ENCODE measurements around the gene COL5A2. TPM values are rescaled to one million over a fixed set of nuclear protein-coding genes. Genes with fewer than 3 reads are reported as not detected.

The COL5A2 gene
- total and polyA plus RNA-seq, 9 of the 15 experiments (the other 6 are each of a cell fraction or from before 2014, with no cell fraction given): 0.01 to 0.54 (median 0.19) TPM

DNA sequence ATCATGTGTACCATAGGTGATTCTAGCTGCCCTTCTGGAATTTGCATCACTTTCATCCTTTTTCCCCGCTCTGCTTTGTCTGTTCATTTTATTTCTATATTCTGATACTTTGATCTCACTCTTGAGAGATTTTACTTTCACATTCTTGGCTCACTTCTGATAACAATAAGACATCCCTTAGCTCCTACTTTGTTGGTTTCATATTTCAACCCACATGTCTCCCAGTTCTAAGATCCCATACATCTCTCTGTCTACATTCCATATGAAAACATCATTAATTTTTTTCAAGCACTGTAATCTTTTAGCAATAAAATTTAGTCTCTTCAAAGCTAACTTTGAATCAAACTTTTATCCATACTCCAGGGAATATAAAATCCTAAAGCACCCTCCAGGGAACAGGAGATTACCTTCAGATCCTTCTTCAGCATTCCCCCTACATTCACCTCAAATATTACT lies 129.8 kb downstream of the COL5A2 start (continued):
- TF ChIP-seq SMC3 (conservative IDR thresholded peaks at IDR 0.05; ENCODE audit: insufficient read depth, low read depth, low read length) (no peak), SP1 (CRISPR knock-in tag; IDR thresholded peaks at IDR 0.05) (no peak), CBFB (CRISPR knock-in tag; IDR thresholded peaks at IDR 0.05) (no peak), ZNF551 (CRISPR knock-in tag; IDR thresholded peaks at IDR 0.05) (no peak), ZNF197 (CRISPR knock-in tag; IDR thresholded peaks at IDR 0.05; ENCODE audit: low read depth) (no peak)
- TF ChIP-seq, protein P1, sequence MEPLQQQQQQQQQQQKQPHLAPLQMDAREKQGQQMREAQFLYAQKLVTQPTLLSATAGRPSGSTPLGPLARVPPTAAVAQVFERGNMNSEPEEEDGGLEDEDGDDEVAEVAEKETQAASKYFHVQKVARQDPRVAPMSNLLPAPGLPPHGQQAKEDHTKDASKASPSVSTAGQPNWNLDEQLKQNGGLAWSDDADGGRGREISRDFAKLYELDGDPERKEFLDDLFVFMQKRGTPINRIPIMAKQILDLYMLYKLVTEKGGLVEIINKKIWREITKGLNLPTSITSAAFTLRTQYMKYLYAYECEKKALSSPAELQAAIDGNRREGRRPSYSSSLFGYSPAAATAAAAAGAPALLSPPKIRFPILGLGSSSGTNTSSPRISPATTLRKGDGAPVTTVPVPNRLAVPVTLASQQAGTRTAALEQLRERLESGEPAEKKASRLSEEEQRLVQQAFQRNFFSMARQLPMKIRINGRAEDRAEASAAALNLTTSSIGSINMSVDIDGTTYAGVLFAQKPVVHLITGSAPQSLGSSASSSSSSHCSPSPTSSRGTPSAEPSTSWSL (CRISPR knock-in tag; IDR thresholded peaks at IDR 0.05; ENCODE audit: borderline replicate concordance): no peak

DNA sequence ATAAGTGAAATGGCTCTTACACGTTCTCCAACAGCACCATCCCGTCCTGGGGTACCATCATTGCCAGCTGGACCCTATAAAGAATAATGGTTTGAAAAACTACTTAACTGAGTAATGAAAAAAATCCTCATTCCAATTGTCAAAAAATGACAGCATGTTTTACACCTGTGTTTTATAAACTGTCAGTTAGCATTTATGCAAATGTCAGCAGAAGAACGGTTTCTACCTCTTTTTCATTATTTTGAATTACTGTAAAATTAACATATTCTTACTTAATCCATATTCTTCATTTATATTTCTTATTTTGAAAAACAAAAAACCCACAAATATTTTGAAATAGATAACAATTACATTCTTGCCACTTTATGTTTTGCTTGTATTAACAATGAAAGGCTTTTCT lies 131.4 kb downstream of the COL5A2 start:
- Histone ChIP-seq H4K20me1 (replicated peaks; ENCODE audit: control insufficient read depth, insufficient read depth, low read length) (no peaks in the 10 kb centered on the region), H3K79me2 (ENCODE audit: control insufficient read depth, insufficient read depth, low read length) (no peaks in the 10 kb centered on the region), H2AFZ (ENCODE audit: low read depth, low read length) (no peak overlapping the region), H3K9me3 (replicated peaks; ENCODE audit: control insufficient read depth, insufficient read depth, low read depth, low read length) (no peaks in the 10 kb centered on the region), H3K4me2 (ENCODE audit: insufficient read depth, low read length) (no peak overlapping the region), H3K27ac (ENCODE audit: extremely low read depth, low read depth, low read length) (no peak overlapping the region), H3K36me3 (ENCODE audit: control insufficient read depth, insufficient read depth, low read length) (no peaks in the 10 kb centered on the region), H3K4me1 (replicated peaks in 1 of 2; ENCODE audit: control insufficient read depth in 2 of 2, insufficient read depth in 2 of 2, low read length in 2 of 2) (no peaks in the 10 kb centered on the region), H3K4me3 (no peak overlapping the region), H3K9ac (ENCODE audit: insufficient read depth in 1 of 2, low read depth in 2 of 2, low read length in 2 of 2) (no peak overlapping the region), H3K27me3 (ENCODE audit: control insufficient read depth in 2 of 2, insufficient read depth in 2 of 2, low read length in 2 of 2) (no peaks in the 10 kb centered on the region), H3K9me1 (ENCODE audit: control insufficient read depth, insufficient read depth, low read length) (no peaks in the 10 kb centered on the region)
- ATAC-seq: no peak
- no TSS peak for BruUV-seq (replicated peaks)
- no peak for DNase-seq (ENCODE audit: extremely low read depth in 1 of 4, low spot score in 3 of 4)
- POLR2A ChIA-PET: no interaction called here
- FAIRE-seq: no peak
- WGBS (ENCODE audit: insufficient coverage, low coverage, missing lambda C conversion rate): 0% methylated on average over 3 of the region's 3 CpGs
- in situ Hi-C loops (cut with MboI) (no loop called here), intact Hi-C loops (cut with micrococcal nuclease) (no loop called here)
- CTCF ChIA-PET (ENCODE audit: low intra/inter-chr PET ratio): no interaction called here
- no peak for TF ChIP-seq NCOA1 (IDR thresholded peaks at IDR 0.05; ENCODE audit: low read depth)
- TF ChIP-seq ZNF133 (CRISPR knock-in tag; IDR thresholded peaks at IDR 0.05): no peak
- TF ChIP-seq TGIF2 (CRISPR knock-in tag; IDR thresholded peaks at IDR 0.05): no peak
- TF ChIP-seq ZBTB8A (IDR thresholded peaks at IDR 0.05; ENCODE audit: partially characterized antibody): no peak
- no peak for TF ChIP-seq HNRNPK (IDR thresholded peaks at IDR 0.05; ENCODE audit: low read depth, low read length, poor library complexity, severe bottlenecking)
- no peak for TF ChIP-seq NR2C2 (CRISPR knock-in tag; IDR thresholded peaks at IDR 0.05)
- TF ChIP-seq NR2C2 (tag; IDR thresholded peaks at IDR 0.05): no peak
- TF ChIP-seq SP2 (IDR thresholded peaks at IDR 0.05; ENCODE audit: extremely low read depth, low read depth, low read length, poor library complexity, severe bottlenecking): no peak
- TF ChIP-seq, protein P2, sequence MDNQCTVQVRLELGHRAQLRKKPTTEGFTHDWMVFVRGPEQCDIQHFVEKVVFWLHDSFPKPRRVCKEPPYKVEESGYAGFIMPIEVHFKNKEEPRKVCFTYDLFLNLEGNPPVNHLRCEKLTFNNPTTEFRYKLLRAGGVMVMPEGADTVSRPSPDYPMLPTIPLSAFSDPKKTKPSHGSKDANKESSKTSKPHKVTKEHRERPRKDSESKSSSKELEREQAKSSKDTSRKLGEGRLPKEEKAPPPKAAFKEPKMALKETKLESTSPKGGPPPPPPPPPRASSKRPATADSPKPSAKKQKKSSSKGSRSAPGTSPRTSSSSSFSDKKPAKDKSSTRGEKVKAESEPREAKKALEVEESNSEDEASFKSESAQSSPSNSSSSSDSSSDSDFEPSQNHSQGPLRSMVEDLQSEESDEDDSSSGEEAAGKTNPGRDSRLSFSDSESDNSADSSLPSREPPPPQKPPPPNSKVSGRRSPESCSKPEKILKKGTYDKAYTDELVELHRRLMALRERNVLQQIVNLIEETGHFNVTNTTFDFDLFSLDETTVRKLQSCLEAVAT (IDR thresholded peaks at IDR 0.05): no peak
